Panc1 (cell line): Measurements from ENCODE around the gene CALD1. TPM values are rescaled to one million over a fixed set of nuclear protein-coding genes. Genes with fewer than 3 reads are reported as not detected.

Experiments
- ATAC-seq: fragments of 200-7000 bp; cut with Tn5 transposase; 2 replicates; pipeline ENCODE4 v1.9.1; 2020; ENCODE audit warnings: mild to moderate bottlenecking, moderate library complexity
- BruUV-seq: library from RNA; stranded (reverse); fragments of 400-500 nt; replicated peaks from 2 replicates; lab custom pipeline; 2021; lab: Mats Ljungman, UMichigan
- CTCF ChIA-PET: fragments of 300-600 bp; sonication (Branson Sonifier 250); formaldehyde crosslinking; loops from one replicate; lab custom pipeline; 2022; ENCODE audit warnings: antibody characterized with exemption; lab: Charles Lee
- POLR2A ChIA-PET: fragments of 300-600 bp; sonication (Branson Sonifier 250); formaldehyde crosslinking; loops from one replicate; lab custom pipeline; 2022; ENCODE audit warnings: antibody characterized with exemption; lab: Charles Lee
- DNase-seq: peaks from one replicate; pipeline ENCODE4 v3.0.0-alpha.2; 2010; ENCODE audit warnings: low read depth, low spot score
- H3K27ac ChIP-seq: 2 replicates; pipeline ENCODE4 v1.5.1; 2011; ENCODE audit warnings: mild to moderate bottlenecking, low read length, inconsistent platforms
- H3K27me3 ChIP-seq: fragments of 200-500 bp; sonication (Bioruptor generic); 2 replicates; pipeline ENCODE4 v1.6.0; 2014; ENCODE audit warnings: low read length, inconsistent platforms; ENCODE audit not compliant: control insufficient read depth, insufficient read depth
- H3K36me3 ChIP-seq: fragments of 200-500 bp; sonication (Bioruptor generic); 2 replicates; pipeline ENCODE4 v1.5.1; 2014; ENCODE audit warnings: inconsistent platforms, mild to moderate bottlenecking, low read length, moderate library complexity; ENCODE audit not compliant: control insufficient read depth, insufficient read depth
- H3K4me1 ChIP-seq: 2 replicates; pipeline ENCODE4 v1.5.1; 2011; ENCODE audit warnings: inconsistent platforms, mild to moderate bottlenecking, low read length, moderate library complexity; ENCODE audit not compliant: control insufficient read depth, insufficient read depth
- H3K4me3 ChIP-seq, 2 experiments: 2 replicates each; pipeline ENCODE4 v1.5.1; 2011 to 2012; ENCODE audit warnings: low read depth in 2 of 2, low read length in 2 of 2, mild to moderate bottlenecking in 2 of 2, inconsistent platforms in 1 of 2, moderate library complexity in 1 of 2
- H3K9me3 ChIP-seq: fragments of 200-500 bp; sonication (Bioruptor generic); 2 replicates; pipeline ENCODE4 v1.5.1; 2014; ENCODE audit warnings: low read depth, mild to moderate bottlenecking, inconsistent platforms, low read length, moderate library complexity; ENCODE audit not compliant: control insufficient read depth, insufficient read depth
- POLR2AphosphoS5 ChIP-seq: IDR thresholded peaks from 2 replicates; pipeline ENCODE4 v1.6.1; 2012; ENCODE audit warnings: mild to moderate bottlenecking, low read depth, low read length, moderate library complexity
- SIN3A ChIP-seq: IDR thresholded peaks from 2 replicates; pipeline ENCODE4 v1.6.1; 2012; ENCODE audit warnings: low read depth, mild to moderate bottlenecking, low read length, moderate library complexity, borderline replicate concordance; ENCODE audit not compliant: insufficient read depth
- TCF7L2 ChIP-seq: IDR thresholded peaks from 2 replicates; pipeline ENCODE4 v1.6.1; 2011; ENCODE audit warnings: mild to moderate bottlenecking, low read depth, low read length, inconsistent platforms
- in situ Hi-C: cut with HindIII; loops from 2 replicates; pipeline ENCODE4 v1.10.0; 2016; ENCODE audit warnings: low sequenced_read_pairs, low pct_unique_long_range_greater_than_20kb
- intact Hi-C: fragments of 100-400 bp; cut with micrococcal nuclease; formaldehyde crosslinking; loops from one replicate; pipeline ENCODE4 v1.10.0; 2022; ENCODE audit not compliant: unreplicated experiment
- total RNA-seq: library from RNA; stranded (reverse); gene quantifications from one replicate; pipeline ENCODE4 v1.2.1, GENCODE V29; 2021; ENCODE audit not compliant: unreplicated experiment
- TF ChIP-seq, protein P1 (sequence below): fragments of 450-650 bp; IDR thresholded peaks from 2 replicates; pipeline ENCODE4 v1.5.1; 2017; ENCODE audit warnings: mild to moderate bottlenecking
- TF ChIP-seq, protein P2 (sequence below), 2 experiments: IDR thresholded peaks; 2 replicates each; pipeline ENCODE4 v1.6.1; 2011 to 2012; ENCODE audit warnings: low read depth in 2 of 2, control low read depth in 1 of 2, low read length in 1 of 2, mild to moderate bottlenecking in 1 of 2, moderate library complexity in 1 of 2; ENCODE audit not compliant: insufficient read depth in 1 of 2

Gene CALD1
- total RNA-seq, 1 experiment from 2014 or later: 9.2 TPM

DNA sequence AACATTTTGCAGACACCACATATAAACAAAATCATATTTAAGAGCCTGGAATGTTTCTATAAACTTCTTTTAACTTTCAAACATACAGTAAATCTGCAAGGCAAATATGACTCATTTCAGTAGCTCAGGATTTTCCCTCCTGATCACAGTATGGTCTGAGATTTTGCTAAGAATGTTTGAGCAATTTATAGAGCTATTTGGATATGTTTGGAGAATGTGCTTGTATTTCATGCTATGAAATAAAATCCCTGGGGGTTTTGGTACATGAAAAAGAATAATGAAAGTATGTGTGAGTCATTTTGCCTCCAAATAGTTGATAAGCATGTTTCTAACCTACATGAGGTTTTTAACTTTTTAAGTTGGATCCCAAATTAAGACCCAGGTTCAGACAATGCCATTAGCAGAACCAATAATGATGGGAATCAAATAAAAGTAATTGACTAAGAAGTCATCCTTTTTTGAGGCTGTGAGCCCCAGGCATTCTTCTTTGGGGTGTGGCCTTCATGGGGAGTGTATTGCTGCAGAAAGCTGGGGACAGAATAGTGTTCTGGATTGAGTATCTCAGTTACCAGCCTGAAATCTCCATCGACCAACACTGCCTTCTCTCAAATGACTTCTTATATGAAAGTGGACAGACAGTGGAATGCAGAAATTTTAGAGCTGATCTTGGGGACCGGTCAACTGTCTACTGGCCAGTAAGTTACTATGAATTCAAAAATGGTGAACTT lies 140.8 kb downstream of the CALD1 start:
- ATAC-seq: peak; percentile 48; the same call in 1 of the 2 replicates
- BruUV-seq: no TSS peak
- Histone ChIP-seq H3K27ac (no peak overlapping the region), H3K9me3 (no peaks in the 10 kb centered on the region), H3K27me3 (no peaks in the 10 kb centered on the region), H3K4me3 (no peak overlapping the region), H3K36me3 (no peaks in the 10 kb centered on the region), H3K4me1 (no peaks in the 10 kb centered on the region)
- POLR2A ChIA-PET: no interaction called here
- CTCF ChIA-PET: no interaction called here
- intact Hi-C loops (no loop called here), in situ Hi-C loops (no loop called here)
- TF ChIP-seq, protein P1, sequence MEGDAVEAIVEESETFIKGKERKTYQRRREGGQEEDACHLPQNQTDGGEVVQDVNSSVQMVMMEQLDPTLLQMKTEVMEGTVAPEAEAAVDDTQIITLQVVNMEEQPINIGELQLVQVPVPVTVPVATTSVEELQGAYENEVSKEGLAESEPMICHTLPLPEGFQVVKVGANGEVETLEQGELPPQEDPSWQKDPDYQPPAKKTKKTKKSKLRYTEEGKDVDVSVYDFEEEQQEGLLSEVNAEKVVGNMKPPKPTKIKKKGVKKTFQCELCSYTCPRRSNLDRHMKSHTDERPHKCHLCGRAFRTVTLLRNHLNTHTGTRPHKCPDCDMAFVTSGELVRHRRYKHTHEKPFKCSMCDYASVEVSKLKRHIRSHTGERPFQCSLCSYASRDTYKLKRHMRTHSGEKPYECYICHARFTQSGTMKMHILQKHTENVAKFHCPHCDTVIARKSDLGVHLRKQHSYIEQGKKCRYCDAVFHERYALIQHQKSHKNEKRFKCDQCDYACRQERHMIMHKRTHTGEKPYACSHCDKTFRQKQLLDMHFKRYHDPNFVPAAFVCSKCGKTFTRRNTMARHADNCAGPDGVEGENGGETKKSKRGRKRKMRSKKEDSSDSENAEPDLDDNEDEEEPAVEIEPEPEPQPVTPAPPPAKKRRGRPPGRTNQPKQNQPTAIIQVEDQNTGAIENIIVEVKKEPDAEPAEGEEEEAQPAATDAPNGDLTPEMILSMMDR: no peak
- TF ChIP-seq POLR2AphosphoS5 (no peak), SIN3A (no peak), TCF7L2 (no peak)
- TF ChIP-seq, protein P2, sequence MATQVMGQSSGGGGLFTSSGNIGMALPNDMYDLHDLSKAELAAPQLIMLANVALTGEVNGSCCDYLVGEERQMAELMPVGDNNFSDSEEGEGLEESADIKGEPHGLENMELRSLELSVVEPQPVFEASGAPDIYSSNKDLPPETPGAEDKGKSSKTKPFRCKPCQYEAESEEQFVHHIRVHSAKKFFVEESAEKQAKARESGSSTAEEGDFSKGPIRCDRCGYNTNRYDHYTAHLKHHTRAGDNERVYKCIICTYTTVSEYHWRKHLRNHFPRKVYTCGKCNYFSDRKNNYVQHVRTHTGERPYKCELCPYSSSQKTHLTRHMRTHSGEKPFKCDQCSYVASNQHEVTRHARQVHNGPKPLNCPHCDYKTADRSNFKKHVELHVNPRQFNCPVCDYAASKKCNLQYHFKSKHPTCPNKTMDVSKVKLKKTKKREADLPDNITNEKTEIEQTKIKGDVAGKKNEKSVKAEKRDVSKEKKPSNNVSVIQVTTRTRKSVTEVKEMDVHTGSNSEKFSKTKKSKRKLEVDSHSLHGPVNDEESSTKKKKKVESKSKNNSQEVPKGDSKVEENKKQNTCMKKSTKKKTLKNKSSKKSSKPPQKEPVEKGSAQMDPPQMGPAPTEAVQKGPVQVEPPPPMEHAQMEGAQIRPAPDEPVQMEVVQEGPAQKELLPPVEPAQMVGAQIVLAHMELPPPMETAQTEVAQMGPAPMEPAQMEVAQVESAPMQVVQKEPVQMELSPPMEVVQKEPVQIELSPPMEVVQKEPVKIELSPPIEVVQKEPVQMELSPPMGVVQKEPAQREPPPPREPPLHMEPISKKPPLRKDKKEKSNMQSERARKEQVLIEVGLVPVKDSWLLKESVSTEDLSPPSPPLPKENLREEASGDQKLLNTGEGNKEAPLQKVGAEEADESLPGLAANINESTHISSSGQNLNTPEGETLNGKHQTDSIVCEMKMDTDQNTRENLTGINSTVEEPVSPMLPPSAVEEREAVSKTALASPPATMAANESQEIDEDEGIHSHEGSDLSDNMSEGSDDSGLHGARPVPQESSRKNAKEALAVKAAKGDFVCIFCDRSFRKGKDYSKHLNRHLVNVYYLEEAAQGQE (IDR thresholded peaks at IDR 0.05; ENCODE audit: insufficient read depth in 1 of 2, low read depth in 2 of 2, low read length in 1 of 2): no peak
- DNase-seq: no peak

DNA sequence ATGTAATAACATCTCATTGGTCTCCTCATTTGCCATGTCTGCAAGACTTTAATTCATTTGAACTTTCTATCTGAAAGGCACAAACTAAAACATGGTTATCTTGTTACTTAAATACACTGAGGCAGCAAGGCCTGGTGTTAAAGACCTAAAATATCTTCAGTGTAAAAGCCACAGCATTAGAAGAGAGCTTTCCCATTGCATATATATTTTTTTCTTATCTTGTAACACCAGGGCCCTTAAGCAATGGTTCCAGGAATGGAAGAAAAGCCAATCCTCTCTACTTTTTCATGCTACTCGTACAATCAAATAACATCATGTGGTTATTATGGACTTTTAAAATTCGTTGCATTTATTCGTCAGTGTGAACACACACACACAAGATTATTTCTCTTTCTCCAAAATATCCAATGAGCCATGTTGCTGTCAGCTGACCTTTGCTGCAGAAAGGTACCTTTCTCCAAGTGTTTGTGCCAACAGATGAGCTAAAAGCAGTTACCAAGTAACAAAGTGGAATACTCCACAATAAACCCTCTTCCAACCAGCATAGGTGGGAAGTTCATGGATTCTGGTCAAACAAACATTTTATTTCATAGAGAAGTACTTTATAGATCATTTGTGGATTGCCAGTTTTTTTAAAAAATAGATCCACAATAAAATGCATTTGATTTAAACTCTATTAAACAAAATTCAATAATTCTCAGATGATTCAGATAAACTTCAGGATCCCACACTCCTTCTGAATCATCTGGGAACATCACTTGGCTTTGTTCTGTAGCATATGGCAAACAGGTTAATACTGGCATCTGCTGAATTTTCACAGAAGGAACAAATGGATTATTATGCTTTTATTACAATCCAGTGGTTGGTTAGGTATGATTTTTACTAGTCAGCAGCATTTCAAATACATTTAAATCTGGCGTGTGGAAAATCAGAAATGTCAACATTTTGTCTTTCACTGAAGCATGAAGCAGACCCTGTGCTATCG lies 143.6 kb downstream of the CALD1 start:
- TF ChIP-seq TCF7L2: no peak
- TF ChIP-seq POLR2AphosphoS5: no peak
- TF ChIP-seq SIN3A: no peak
- TF ChIP-seq, protein P2 (IDR thresholded peaks at IDR 0.05; ENCODE audit: insufficient read depth in 1 of 2, low read depth in 2 of 2, low read length in 1 of 2): no peak
- TF ChIP-seq, protein P1: no peak
- CTCF ChIA-PET: no interaction called here
- POLR2A ChIA-PET: no interaction called here
- no peak overlapping the region for H3K4me3 ChIP-seq
- ATAC-seq (no peak), DNase-seq (no peak)
- no peaks in the 10 kb centered on the region for H3K27me3 ChIP-seq
- no peaks in the 10 kb centered on the region for H3K9me3 ChIP-seq
- no TSS peak for BruUV-seq
- H3K27ac ChIP-seq: no peak overlapping the region
- no peaks in the 10 kb centered on the region for H3K4me1 ChIP-seq
- in situ Hi-C loops: no loop called here
- no peaks in the 10 kb centered on the region for H3K36me3 ChIP-seq
- intact Hi-C loops: no loop called here
